Peyer's patch (tissue), 4 donors: ENCODE results near the gene MEI1.

Experiments
- POLR2A ChIP-seq, 2 donors: fragments of 450-650 bp; IDR thresholded peaks; one replicate each; pipeline ENCODE4 v1.5.1; 2017; ENCODE audit warnings: antibody characterized with exemption in 2 of 2, mild to moderate bottlenecking in 2 of 2, moderate library complexity in 2 of 2
- TF ChIP-seq, protein P1 (sequence below), 6 experiments: fragments of 450-650 bp in 4 of 6; fragments of 200-600 bp in 2 of 6; sonication (generic) in 1 of 6; IDR thresholded peaks; one replicate each; pipeline ENCODE4 v1.5.1; 2017 to 2019; ENCODE audit warnings: antibody characterized with exemption in 6 of 6, mild to moderate bottlenecking in 3 of 6, moderate library complexity in 1 of 6

DNA sequence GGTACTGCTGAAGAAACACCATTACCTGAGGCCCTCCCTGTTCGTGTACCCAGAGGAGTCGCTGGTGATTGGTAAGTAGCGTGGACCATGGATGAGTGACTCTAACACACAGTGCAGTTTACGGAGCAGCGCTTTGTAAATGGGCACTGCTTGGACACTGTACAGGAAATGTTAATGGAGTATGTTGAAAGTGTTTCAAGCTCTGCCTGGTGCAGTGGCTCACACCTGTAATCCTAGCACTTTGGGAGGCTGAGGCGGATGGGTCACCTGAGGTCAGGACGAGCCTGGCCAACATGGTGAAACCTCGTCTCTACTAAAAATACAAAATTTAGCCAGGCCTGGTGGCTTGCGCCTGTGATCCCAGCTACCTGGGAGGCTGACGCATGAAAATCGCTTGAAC lies 48.5 kb upstream of the MEI1 start:
- TF ChIP-seq, protein P1, sequence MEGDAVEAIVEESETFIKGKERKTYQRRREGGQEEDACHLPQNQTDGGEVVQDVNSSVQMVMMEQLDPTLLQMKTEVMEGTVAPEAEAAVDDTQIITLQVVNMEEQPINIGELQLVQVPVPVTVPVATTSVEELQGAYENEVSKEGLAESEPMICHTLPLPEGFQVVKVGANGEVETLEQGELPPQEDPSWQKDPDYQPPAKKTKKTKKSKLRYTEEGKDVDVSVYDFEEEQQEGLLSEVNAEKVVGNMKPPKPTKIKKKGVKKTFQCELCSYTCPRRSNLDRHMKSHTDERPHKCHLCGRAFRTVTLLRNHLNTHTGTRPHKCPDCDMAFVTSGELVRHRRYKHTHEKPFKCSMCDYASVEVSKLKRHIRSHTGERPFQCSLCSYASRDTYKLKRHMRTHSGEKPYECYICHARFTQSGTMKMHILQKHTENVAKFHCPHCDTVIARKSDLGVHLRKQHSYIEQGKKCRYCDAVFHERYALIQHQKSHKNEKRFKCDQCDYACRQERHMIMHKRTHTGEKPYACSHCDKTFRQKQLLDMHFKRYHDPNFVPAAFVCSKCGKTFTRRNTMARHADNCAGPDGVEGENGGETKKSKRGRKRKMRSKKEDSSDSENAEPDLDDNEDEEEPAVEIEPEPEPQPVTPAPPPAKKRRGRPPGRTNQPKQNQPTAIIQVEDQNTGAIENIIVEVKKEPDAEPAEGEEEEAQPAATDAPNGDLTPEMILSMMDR (IDR thresholded peaks at IDR 0.05) = no peak
- no peak for TF ChIP-seq POLR2A (IDR thresholded peaks at IDR 0.05)
